Stimulated activated CD4-positive, alpha-beta T cell treated with anti-CD3 and anti-CD28 coated beads, Interleukin-1b, Interleukin-23, amount 100 ng/mL, for 4 hours (primary cell): Measurements from ENCODE around the gene MAPK6.
"Not testable (repeated sequence)": the region's sequence is repeated elsewhere in the genome, so short reads cannot be mapped to it uniquely, and the experiment has no call there.

Source experiments
- DNase-seq, 2 donors: peaks; one replicate each; pipeline ENCODE4 v3.0.0-alpha.2; 2020; ENCODE audit warnings: low read depth in 2 of 2

Gene MAPK6

GRCh38 chr15:52018693-52019393, at the start of gene MAPK6:
Gene MAPK6 (plus strand): TSS chr15:52019219. CDS start chr15:52046461, 27,242 bp downstream.
- peak; percentile 96 for DNase-seq

DNA sequence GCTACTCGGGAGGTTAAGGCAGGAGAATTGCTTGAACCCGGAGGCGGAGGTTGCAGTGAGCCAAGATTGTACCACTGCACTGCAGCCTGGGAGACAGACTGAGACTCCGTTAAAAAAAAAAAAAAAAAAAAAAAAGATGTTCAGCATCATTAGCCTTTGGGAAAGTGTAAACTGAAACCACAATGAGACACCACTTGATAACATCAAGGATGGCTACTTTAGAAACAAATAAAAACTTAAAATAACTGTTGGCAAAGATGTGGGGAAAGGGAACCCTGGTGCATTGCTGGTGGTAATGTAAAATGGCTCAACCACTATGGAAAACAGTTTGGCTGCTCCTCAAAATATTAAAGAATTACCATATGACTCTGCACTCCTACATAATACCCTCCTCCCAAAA, 49.3 kb upstream of the MAPK6 start:
- DNase-seq: no peak

- no peak for DNase-seq
These were observed 48.7 kb upstream of the MAPK6 start for GRCh38 chr15:51970132-51970817.

GRCh38 chr15:51971032-51971374, 48.0 kb upstream of the MAPK6 start:
- no peak for DNase-seq

DNA sequence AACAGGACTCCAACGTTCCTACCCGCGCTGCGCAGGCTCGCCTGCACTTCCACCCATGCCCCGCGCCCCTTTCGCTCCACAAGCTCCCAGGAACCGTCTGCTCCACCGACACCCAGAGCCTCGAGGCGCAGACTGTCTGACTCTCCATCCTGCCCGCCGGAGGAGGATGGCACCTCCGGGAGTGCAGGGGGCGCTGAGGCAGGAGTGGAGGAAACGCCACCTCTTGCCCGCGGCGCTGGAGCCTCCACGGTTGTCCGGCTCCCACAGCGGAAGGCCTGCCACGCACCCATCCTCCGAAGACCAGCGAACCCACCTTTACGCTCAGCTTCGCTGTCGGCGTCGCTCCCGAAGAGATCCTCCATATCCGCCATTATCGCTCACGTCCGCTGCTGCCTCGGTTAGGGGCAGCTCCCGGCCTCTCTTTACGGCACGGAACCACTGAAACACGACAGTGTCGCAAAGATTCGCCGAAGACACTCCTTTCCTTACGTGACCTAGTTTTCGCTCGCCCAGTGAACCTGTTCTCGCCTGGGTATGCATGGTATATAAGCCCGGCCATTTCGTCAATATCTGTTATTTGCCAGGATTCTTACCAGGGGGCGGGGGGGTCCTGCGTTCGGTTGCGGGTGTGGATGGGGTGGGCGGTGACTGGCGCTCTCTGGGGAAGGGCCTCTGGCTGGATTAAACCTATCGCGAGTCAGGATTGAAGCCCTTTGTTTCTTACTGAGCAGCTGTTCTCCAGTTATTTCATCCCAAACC, 47.5 kb upstream of the MAPK6 start, which contains the start of gene LEO1:
Gene LEO1 (minus strand): TSS at position 404 of the 759 bp plus-strand sequence. CDS start 33 bp downstream, at position 371.
- DNase-seq: peak; percentile 62 to 84

DNA sequence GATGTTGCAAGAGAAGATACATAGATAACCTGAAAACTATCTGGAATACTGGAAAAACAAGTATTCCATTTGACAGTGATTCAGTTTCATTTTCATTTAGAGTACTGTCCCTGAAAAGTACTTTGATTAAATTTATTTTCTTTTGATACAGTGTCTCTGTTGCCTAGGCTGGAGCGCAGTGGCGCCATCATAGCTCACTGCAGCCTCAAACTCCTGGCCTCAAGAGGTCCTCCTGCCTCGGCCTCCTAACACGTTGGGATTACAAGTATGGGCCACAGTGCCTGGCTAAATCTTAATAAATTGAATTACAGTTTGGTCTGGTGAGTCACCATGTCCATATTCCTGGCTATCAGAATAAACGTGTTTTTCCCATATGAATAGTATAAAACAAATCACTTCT, 45.8 kb upstream of the MAPK6 start:
- no peak for DNase-seq

GRCh38 chr15:51973775-51974174, 45.2 kb upstream of the MAPK6 start:
- no peak for DNase-seq

DNA sequence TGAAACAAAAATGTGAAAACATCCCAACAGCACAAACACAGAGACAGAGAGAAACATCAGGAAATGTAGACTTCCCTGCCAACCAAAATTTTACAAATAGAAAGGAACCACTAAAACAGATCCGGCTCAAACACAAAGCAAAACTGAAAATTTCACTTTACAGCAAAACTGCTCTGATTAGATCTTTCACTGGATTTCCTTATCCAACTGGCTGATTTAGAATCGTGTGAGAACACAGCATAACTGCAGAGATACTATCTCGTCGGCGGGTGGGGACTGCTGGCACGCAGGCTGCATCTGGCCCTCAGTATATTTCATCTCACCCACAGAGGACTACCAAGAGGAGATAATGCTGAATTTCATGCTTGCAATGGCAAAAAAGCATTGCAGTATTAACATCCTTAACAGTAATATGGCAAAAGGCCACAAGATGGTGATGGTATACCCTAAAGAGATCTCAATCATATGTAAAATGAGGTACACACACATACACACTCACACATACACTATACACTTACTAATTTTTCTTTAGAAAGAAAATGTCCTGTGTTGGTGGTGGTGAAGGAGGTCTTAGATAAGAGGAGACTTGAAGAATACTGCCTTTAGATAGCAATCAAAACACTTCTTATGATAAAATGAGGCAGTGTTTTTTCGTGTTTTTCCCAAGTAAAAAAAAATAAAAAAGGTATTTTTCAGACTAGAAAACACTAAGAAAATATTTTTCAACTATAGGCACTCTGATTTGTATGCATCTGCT, 36.8 kb upstream of the MAPK6 start:
- DNase-seq: peak; percentile 10 to 17

- DNase-seq: no peak
These were observed 36.3 kb upstream of the MAPK6 start for GRCh38 chr15:51982770-51983103.

GRCh38 chr15:51991141-51991540, 27.9 kb upstream of the MAPK6 start:
- no peak for DNase-seq

DNA sequence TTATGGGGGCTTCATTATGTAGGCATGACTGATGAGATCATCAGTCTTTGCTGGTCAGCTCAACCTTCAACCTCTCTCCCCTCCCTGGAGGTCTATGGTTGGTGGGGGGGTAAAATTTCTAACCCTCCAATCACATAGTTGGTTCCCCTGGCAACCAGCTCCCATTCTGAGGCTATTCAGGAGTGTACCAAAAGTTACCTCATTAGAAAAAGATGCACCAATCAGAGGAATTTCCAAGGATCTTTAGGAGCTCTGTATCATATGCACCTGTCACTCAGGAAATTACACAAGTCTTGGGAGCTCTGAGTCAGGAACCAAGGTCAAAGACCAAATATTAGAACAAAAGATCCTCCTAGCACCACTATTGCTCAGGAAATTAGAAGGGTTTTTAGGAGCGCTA, 26.1 kb upstream of the MAPK6 start:
- DNase-seq: no peak

DNA sequence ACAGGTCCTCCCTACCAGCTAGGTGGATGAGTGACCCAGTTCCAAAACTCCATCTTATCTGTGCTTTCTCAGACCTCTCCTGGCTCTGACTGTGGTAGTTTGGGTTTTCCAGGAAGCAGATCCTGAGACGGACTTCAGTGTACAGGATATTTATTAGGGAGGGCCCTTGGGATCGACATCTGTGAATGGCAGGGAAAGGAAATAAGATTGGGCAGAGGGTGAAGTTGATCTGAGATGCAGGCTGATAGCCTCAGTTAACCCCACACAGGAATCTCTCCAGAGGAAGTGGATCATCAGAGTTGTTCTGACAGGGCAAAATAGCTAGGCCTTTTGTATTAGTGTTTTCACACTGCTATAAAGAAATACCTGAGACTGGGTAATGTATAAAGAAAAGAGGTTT, 16.7 kb upstream of the MAPK6 start:
- no peak for DNase-seq

- not testable (repeated sequence) for DNase-seq
These were observed 15.9 kb upstream of the MAPK6 start for GRCh38 chr15:52003089-52003488.

DNA sequence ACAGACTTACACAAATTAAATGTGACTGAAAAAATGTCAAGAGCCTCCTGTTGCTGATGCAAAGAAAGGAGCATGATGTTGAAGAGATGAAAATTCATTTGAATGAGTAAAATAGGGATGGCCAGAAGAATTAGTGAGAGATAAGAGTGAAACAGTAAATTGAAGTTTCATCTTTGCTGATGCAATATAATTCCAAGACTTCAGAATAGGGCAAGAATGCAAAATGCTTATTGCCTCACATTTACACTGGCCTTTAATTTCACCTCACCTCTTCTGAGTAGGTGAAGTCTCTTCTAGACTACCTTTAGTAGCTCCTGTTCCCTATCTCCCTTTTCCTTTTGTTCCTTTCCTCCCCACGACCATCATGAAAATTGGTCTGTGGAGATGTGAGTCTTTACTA, 15.3 kb upstream of the MAPK6 start:
- no peak for DNase-seq

- DNase-seq: no peak
These were observed 14.2 kb upstream of the MAPK6 start for GRCh38 chr15:52004806-52005205.

GRCh38 chr15:52005748-52006701, 13.0 kb upstream of the MAPK6 start:
- no peak for DNase-seq

DNA sequence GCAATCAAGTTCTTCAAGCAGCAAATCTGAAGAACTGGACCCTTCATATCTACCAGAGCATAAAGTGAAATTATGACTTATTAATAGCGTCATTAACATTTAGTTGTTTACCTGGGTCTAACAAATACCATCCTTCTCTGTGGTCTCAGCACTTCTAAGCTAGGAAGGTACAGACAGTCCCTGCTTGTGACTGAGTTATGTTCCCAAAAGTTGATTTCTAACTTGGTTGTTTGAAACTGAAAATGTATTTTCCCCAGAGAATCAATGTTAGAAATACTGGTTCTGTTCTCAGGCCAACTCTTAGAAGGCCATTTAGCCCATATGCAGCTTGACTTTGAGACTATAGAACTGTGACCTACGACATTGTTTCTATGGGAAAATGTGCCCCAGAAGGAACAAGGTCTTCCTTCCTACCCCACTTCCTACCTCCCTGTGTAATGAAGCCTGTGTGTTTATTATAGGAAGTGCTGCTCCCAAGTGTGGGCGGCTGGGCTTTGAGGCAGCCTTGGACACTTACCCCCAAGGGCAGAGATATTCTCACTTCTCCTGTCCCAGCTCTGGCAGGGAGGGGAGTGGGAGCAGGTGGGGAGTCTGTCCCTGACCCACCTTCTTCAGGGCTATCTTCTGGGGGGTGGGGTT, 12.2 kb upstream of the MAPK6 start:
- DNase-seq: no peak

- DNase-seq: no peak
These were observed 10.7 kb upstream of the MAPK6 start for GRCh38 chr15:52008359-52008697.

- no peak for DNase-seq
These were observed 10.2 kb upstream of the MAPK6 start for GRCh38 chr15:52008698-52009434.
